Measurements from ENCODE around the gene FAM216A. TPM values are rescaled to one million over a fixed set of nuclear protein-coding genes. Genes with fewer than 3 reads are reported as not detected.
A peak's percentile ranks its signal among the peaks of the same experiment; 100 is the strongest.
"Not testable (repeated sequence)": the region's sequence is repeated elsewhere in the genome, so short reads cannot be mapped to it uniquely, and the experiment has no call there.

The FAM216A gene
- total RNA-seq = 1 to 10 TPM; 6.4 to 9.3 (median 7.6) TPM
- 11.0 TPM for polyA plus RNA-seq
- long read RNA-seq, donor 1, transcript FAM216A-201 (7 exons, 1,582 nt) = major isoform, 14 of 16 reads
- long read RNA-seq, donor 1, partial matches to known transcripts = 2 of 16 reads
- long read RNA-seq, donor 1, other reads (novel, unspliced or antisense) = 0 of 16 reads
- long read RNA-seq, donor 2, partial matches to known transcripts = 0 of 4 reads
- long read RNA-seq, donor 2, other reads (novel, unspliced or antisense) = 0 of 4 reads
- long read RNA-seq, donor 3, transcript FAM216A-201 (7 exons, 1,582 nt) = major isoform, 17 of 22 reads
- long read RNA-seq, donor 3, partial matches to known transcripts = 0 of 22 reads
- long read RNA-seq, donor 3, other reads (novel, unspliced or antisense) = 5 of 22 reads
- long read RNA-seq, donor 4, transcript FAM216A-201 (7 exons, 1,582 nt) = major isoform, 5 of 7 reads
- long read RNA-seq, donor 4, partial matches to known transcripts = 1 of 7 reads
- long read RNA-seq, donor 4, other reads (novel, unspliced or antisense) = 1 of 7 reads

- WGBS = under 1% methylated on average over 78 of the region's 78 CpGs
- intact Hi-C loops (cut with DNase I) = no loop called here
- H3K27me3 ChIP-seq (ENCODE audit: control insufficient read depth, insufficient read depth) = no peaks in the 10 kb centered on the region
- H3K9me3 ChIP-seq (ENCODE audit: control insufficient read depth, low read length) = no peaks in the 10 kb centered on the region
- ATAC-seq = peak; percentile 96
- peak; percentile 97 to 98 (median 98) for DNase-seq
- peak within 1 kb of the TSS; percentile 69 for H3K4me3 ChIP-seq (ENCODE audit: low read length)
- peak within 1 kb of the TSS; percentile 91 for H3K27ac ChIP-seq (ENCODE audit: low read length)
- no peaks in the 10 kb centered on the region for H3K4me1 ChIP-seq (ENCODE audit: control insufficient read depth, insufficient read depth, low read length)
Observed at GRCh38 chr12:110468214-110469048, at the start of gene FAM216A, which contains the start of gene GPN3. FAM216A (plus strand) TSS chr12:110468845; CDS start chr12:110468876, 31 bp downstream. GPN3 (minus strand) TSS chr12:110468257; CDS start chr12:110468203, 54 bp downstream.

GRCh38 chr12:110420644-110421043, 48.0 kb upstream of the FAM216A start:
- H3K27ac ChIP-seq (ENCODE audit: low read length); DNase-seq; ATAC-seq; H3K4me1 ChIP-seq (ENCODE audit: control insufficient read depth, insufficient read depth, low read length); H3K27me3 ChIP-seq (ENCODE audit: control insufficient read depth, insufficient read depth); intact Hi-C loops (cut with DNase I); H3K4me3 ChIP-seq (ENCODE audit: low read length); H3K9me3 ChIP-seq (ENCODE audit: control insufficient read depth, low read length): not testable (repeated sequence)
- 93% methylated on average over 1 of the region's 1 CpG for WGBS

- 57% methylated on average over 3 of the region's 3 CpGs for WGBS
- ATAC-seq (no peak), DNase-seq (no peak)
- H3K27me3 ChIP-seq (ENCODE audit: control insufficient read depth, insufficient read depth) = no peaks in the 10 kb centered on the region
- no peak overlapping the region for H3K4me3 ChIP-seq (ENCODE audit: low read length)
- no peak overlapping the region for H3K27ac ChIP-seq (ENCODE audit: low read length)
- no peaks in the 10 kb centered on the region for H3K4me1 ChIP-seq (ENCODE audit: control insufficient read depth, insufficient read depth, low read length)
- intact Hi-C loops (cut with DNase I) = no loop called here
- H3K9me3 ChIP-seq (ENCODE audit: control insufficient read depth, low read length) = no peaks in the 10 kb centered on the region
Observed at GRCh38 chr12:110421159-110421661, 47.4 kb upstream of the FAM216A start.

GRCh38 chr12:110421701-110422100, 46.9 kb upstream of the FAM216A start:
- WGBS = 78% methylated on average over 4 of the region's 4 CpGs
- no peak for ATAC-seq
- intact Hi-C loops (cut with DNase I) = no loop called here
- DNase-seq = no peak
- H3K9me3 ChIP-seq (ENCODE audit: control insufficient read depth, low read length) = no peaks in the 10 kb centered on the region
- no peaks in the 10 kb centered on the region for H3K4me1 ChIP-seq (ENCODE audit: control insufficient read depth, insufficient read depth, low read length)
- H3K27ac ChIP-seq (ENCODE audit: low read length) = no peak overlapping the region
- no peaks in the 10 kb centered on the region for H3K27me3 ChIP-seq (ENCODE audit: control insufficient read depth, insufficient read depth)
- H3K4me3 ChIP-seq (ENCODE audit: low read length) = no peak overlapping the region

- DNase-seq (no peak), ATAC-seq (no peak)
- H3K4me1 ChIP-seq (ENCODE audit: control insufficient read depth, insufficient read depth, low read length) = no peaks in the 10 kb centered on the region
- H3K9me3 ChIP-seq (ENCODE audit: control insufficient read depth, low read length) = no peaks in the 10 kb centered on the region
- no peaks in the 10 kb centered on the region for H3K27me3 ChIP-seq (ENCODE audit: control insufficient read depth, insufficient read depth)
- H3K27ac ChIP-seq (ENCODE audit: low read length) = no peak overlapping the region
- H3K4me3 ChIP-seq (ENCODE audit: low read length) = no peak overlapping the region
- intact Hi-C loops (cut with DNase I) = no loop called here
- 73% methylated on average over 3 of the region's 3 CpGs for WGBS
Observed at GRCh38 chr12:110424237-110424636, 44.4 kb upstream of the FAM216A start.

GRCh38 chr12:110426406-110426805, 42.2 kb upstream of the FAM216A start:
- WGBS = 44% methylated on average over 3 of the region's 3 CpGs
- Histone ChIP-seq H3K4me1 (ENCODE audit: control insufficient read depth, insufficient read depth, low read length) (no peaks in the 10 kb centered on the region), H3K9me3 (ENCODE audit: control insufficient read depth, low read length) (no peaks in the 10 kb centered on the region), H3K27ac (ENCODE audit: low read length) (no peak overlapping the region), H3K4me3 (ENCODE audit: low read length) (no peak overlapping the region), H3K27me3 (ENCODE audit: control insufficient read depth, insufficient read depth) (no peaks in the 10 kb centered on the region)
- intact Hi-C loops (cut with DNase I) = no loop called here
- DNase-seq (no peak), ATAC-seq (no peak)

- DNase-seq; H3K4me1 ChIP-seq (ENCODE audit: control insufficient read depth, insufficient read depth, low read length); H3K27ac ChIP-seq (ENCODE audit: low read length); H3K9me3 ChIP-seq (ENCODE audit: control insufficient read depth, low read length); H3K4me3 ChIP-seq (ENCODE audit: low read length); ATAC-seq; H3K27me3 ChIP-seq (ENCODE audit: control insufficient read depth, insufficient read depth): not testable (repeated sequence)
- intact Hi-C loops (cut with DNase I) = loop anchor here (2.0 to 10.0 kb wide), 4 partner anchors 205 to 329 kb away; no protein-coding TSS in a partner anchor
- 83% methylated on average over 15 of the region's 15 CpGs for WGBS
Observed at GRCh38 chr12:110429676-110430075, 39.0 kb upstream of the FAM216A start.

GRCh38 chr12:110431957-110432587, 36.6 kb upstream of the FAM216A start:
- Histone ChIP-seq H3K27ac (ENCODE audit: low read length) (no peak overlapping the region), H3K4me3 (ENCODE audit: low read length) (peak overlapping the region; percentile 56), H3K27me3 (ENCODE audit: control insufficient read depth, insufficient read depth) (no peaks in the 10 kb centered on the region), H3K4me1 (ENCODE audit: control insufficient read depth, insufficient read depth, low read length) (no peaks in the 10 kb centered on the region), H3K9me3 (ENCODE audit: control insufficient read depth, low read length) (no peaks in the 10 kb centered on the region)
- 83% methylated on average over 12 of the region's 12 CpGs for WGBS
- DNase-seq = peak in 1 of 3 donors; percentile 63
- no peak for ATAC-seq
- intact Hi-C loops (cut with DNase I) = loop anchor here (2.0 to 10.0 kb wide), 4 partner anchors 207 to 331 kb away; no protein-coding TSS in a partner anchor

- Histone ChIP-seq H3K4me3 (ENCODE audit: low read length) (no peak overlapping the region), H3K4me1 (ENCODE audit: control insufficient read depth, insufficient read depth, low read length) (no peaks in the 10 kb centered on the region), H3K27ac (ENCODE audit: low read length) (no peak overlapping the region), H3K9me3 (ENCODE audit: control insufficient read depth, low read length) (no peaks in the 10 kb centered on the region), H3K27me3 (ENCODE audit: control insufficient read depth, insufficient read depth) (no peaks in the 10 kb centered on the region)
- intact Hi-C loops (cut with DNase I) = loop anchor here in 2 of 4 donors (10.0 kb wide), 2 partner anchors 211 to 331 kb away; no protein-coding TSS in a partner anchor
- DNase-seq = no peak
- ATAC-seq = no peak
- 58% methylated on average over 2 of the region's 2 CpGs for WGBS
Observed at GRCh38 chr12:110436231-110436630, 32.4 kb upstream of the FAM216A start.

- Histone ChIP-seq H3K4me1 (ENCODE audit: control insufficient read depth, insufficient read depth, low read length) (no peaks in the 10 kb centered on the region), H3K4me3 (ENCODE audit: low read length) (no peak overlapping the region), H3K27me3 (ENCODE audit: control insufficient read depth, insufficient read depth) (no peaks in the 10 kb centered on the region), H3K9me3 (ENCODE audit: control insufficient read depth, low read length) (no peaks in the 10 kb centered on the region), H3K27ac (ENCODE audit: low read length) (no peak overlapping the region)
- no peak for ATAC-seq
- DNase-seq = no peak
- 96% methylated on average over 3 of the region's 3 CpGs for WGBS
- intact Hi-C loops (cut with DNase I) = no loop called here
Observed at GRCh38 chr12:110444455-110444854, 24.2 kb upstream of the FAM216A start.

Data from right cardiac atrium (tissue), 5 donors.